Kidney epithelial cell (primary cell): ENCODE results near the gene DUS3L. TPM values are rescaled to one million over a fixed set of nuclear protein-coding genes. Genes with fewer than 3 reads are reported as not detected.
A peak's percentile ranks its signal among the peaks of the same experiment; 100 is the strongest.

Experiments
- DNase-seq: peaks from one replicate; pipeline ENCODE4 v3.0.0-alpha.2; 2010; ENCODE audit warnings: low read depth
- H3K27me3 ChIP-seq: 2 replicates; pipeline ENCODE4 v1.6.0; 2011; ENCODE audit warnings: low read length; ENCODE audit not compliant: control insufficient read depth, insufficient read depth
- H3K36me3 ChIP-seq: 2 replicates; pipeline ENCODE4 v1.5.1; 2011; ENCODE audit warnings: low read length; ENCODE audit not compliant: control insufficient read depth, insufficient read depth
- H3K4me3 ChIP-seq: 2 replicates; pipeline ENCODE4 v1.5.1; 2011; ENCODE audit warnings: low read depth, mild to moderate bottlenecking, control low read depth, low read length
- CTCF ChIP-seq: IDR thresholded peaks from 2 replicates; pipeline ENCODE4 v1.5.1; 2011; ENCODE audit warnings: mild to moderate bottlenecking, moderate library complexity, low read length, control low read depth, inconsistent platforms; ENCODE audit not compliant: insufficient read depth, poor library complexity, severe bottlenecking
- total RNA-seq: library from RNA; depleted of rRNA; stranded (reverse); fragments of >200 nt; gene quantifications from 2 replicates; pipeline ENCODE4 v1.2.3, GENCODE V29; 2015

DUS3L gene
- total RNA-seq, 1 donor from 2014 or later: 43.4 TPM

GRCh38 chr19:5823579-5824281 lies 32.8 kb upstream of the DUS3L start:
- Histone ChIP-seq H3K36me3 (no peaks in the 10 kb centered on the region), H3K4me3 (no peak overlapping the region), H3K27me3 (peaks cover 8% of the 10 kb centered on the region)
- peak; percentile 4 for TF ChIP-seq CTCF
- DNase-seq: no peak

DNA sequence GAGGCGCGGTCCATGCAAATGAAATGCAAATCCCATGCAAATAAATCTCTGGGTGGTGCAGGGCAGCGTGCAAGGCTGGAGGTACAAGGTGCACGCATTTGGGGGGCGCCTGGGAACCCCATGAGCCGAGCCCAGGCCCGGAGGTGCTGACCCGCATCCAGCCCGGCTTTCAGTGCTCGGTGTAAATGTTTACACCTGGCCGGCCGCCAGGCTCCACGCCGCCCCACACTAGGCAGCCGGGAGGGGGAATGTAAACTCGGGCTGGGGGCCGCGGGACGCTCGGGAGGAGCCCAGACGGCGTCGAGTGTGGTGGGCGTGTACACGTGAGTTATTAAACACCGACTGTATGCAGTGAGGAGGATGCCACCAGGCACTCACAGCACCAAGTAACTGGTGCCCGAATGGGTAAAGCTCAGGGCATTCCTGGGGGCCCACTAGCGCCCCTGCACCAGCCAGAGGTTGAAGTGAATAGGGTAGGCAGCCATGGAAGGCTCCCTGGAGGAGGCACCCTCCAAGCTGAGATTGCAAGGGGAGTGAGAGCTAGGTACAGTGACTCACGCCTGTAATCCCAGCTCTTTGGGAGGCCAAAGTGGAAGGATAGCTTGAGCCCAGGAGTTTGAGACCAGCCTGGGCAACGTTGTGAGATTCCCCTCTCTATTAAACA lies 31.4 kb upstream of the DUS3L start:
- no peak for TF ChIP-seq CTCF
- H3K27me3 ChIP-seq: peaks cover 10% of the 10 kb centered on the region

GRCh38 chr19:5821521-5822180 lies 30.7 kb upstream of the DUS3L start:
- DNase-seq: no peak
- peaks cover 10% of the 10 kb centered on the region for H3K27me3 ChIP-seq
- no peak overlapping the region for H3K4me3 ChIP-seq
- TF ChIP-seq CTCF: no peak
- H3K36me3 ChIP-seq: no peaks in the 10 kb centered on the region

More for the DNA sequence above, 31.4 kb upstream of the DUS3L start:
- DNase-seq: no peak
- Histone ChIP-seq H3K4me3 (no peak overlapping the region), H3K36me3 (no peaks in the 10 kb centered on the region)

GRCh38 chr19:5820785-5821184 lies 29.8 kb upstream of the DUS3L start:
- no peak for TF ChIP-seq CTCF
- Histone ChIP-seq H3K36me3 (no peaks in the 10 kb centered on the region), H3K27me3 (peaks cover 10% of the 10 kb centered on the region), H3K4me3 (no peak overlapping the region)
- no peak for DNase-seq

- H3K27me3 ChIP-seq: peaks cover 20% of the 10 kb centered on the region
- no peak overlapping the region for H3K4me3 ChIP-seq
- H3K36me3 ChIP-seq: no peaks in the 10 kb centered on the region
- DNase-seq: no peak
- TF ChIP-seq CTCF: no peak
These were observed 27.6 kb upstream of the DUS3L start for GRCh38 chr19:5818594-5818993.
